Measurements from ENCODE around the gene MYOM1. TPM values are rescaled to one million over a fixed set of nuclear protein-coding genes. Genes with fewer than 3 reads are reported as not detected.

The MYOM1 gene
- polyA plus RNA-seq, 1 experiment: 0.02 TPM

DNA sequence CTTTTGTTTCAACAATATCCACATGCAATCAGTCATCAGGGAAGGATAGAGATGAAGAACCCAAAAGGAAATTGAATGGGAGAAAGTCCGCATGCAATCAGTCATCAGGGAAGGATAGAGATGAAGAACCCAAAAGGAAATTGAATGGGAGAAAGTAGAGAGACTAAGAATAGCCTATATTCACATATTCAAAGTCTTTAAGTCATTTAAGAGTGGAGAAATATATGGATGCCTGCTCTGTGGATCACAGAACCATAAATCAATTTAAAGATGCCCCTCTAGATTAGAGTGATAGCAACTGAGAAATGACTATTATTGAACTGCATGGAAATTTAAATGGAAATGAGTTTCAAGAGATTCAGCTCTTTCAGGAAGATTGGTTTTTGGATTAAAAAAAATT, 116.8 kb downstream of the MYOM1 start:
- TF ChIP-seq, protein P1, sequence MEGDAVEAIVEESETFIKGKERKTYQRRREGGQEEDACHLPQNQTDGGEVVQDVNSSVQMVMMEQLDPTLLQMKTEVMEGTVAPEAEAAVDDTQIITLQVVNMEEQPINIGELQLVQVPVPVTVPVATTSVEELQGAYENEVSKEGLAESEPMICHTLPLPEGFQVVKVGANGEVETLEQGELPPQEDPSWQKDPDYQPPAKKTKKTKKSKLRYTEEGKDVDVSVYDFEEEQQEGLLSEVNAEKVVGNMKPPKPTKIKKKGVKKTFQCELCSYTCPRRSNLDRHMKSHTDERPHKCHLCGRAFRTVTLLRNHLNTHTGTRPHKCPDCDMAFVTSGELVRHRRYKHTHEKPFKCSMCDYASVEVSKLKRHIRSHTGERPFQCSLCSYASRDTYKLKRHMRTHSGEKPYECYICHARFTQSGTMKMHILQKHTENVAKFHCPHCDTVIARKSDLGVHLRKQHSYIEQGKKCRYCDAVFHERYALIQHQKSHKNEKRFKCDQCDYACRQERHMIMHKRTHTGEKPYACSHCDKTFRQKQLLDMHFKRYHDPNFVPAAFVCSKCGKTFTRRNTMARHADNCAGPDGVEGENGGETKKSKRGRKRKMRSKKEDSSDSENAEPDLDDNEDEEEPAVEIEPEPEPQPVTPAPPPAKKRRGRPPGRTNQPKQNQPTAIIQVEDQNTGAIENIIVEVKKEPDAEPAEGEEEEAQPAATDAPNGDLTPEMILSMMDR (IDR thresholded peaks at IDR 0.05; ENCODE audit: low read depth, low read length): no peak
- no peaks in the 10 kb centered on the region for H3K9me3 ChIP-seq (ENCODE audit: control insufficient read depth, insufficient read depth, low read length)
- DNase-seq (ENCODE audit: low read depth, low spot score): no peak
- H3K27me3 ChIP-seq (ENCODE audit: control insufficient read depth, insufficient read depth, low read length): no peaks in the 10 kb centered on the region
- no peak overlapping the region for H3K27ac ChIP-seq (ENCODE audit: low read depth, low read length)
- POLR2A ChIA-PET: no interaction called here
- no peak overlapping the region for H3K4me3 ChIP-seq (ENCODE audit: low read depth, low read length)
- CTCF ChIA-PET: interaction anchor here (1.2 to 1.8 kb wide), 2 partner anchors 27 to 49 kb away, joined by 4 to 12 read pairs; no protein-coding TSS in a partner anchor

DNA sequence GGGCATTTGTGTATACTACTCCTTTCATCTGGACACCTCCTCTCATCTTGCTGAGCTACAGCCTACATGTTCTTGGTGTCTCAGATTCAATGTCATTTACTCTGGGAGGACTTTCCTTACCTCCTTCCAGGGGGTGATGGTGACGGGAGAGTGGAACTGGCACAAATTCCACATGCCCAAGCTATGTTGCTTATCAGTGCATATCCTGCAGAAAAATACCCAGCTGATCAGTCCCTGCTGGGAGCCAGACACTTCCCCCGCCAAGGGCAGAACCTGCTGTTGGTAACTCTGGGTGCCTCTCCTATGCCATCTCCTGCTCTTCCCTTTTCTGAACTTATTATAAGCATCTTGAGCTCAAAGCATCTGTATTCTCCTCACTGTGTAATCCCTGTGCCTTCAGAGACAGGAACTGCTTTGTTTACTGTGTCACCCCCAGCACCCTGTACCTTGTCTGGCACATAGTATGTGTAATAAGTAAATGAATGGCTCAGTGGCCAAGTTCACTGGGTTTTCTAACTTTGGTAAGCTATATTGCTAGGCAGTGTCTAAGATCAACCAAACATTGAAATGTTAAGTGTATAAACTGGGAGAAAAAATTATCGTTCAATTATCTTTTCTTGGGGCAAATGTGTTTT, 119.2 kb downstream of the MYOM1 start:
- Histone ChIP-seq H3K27ac (ENCODE audit: low read depth, low read length) (no peak overlapping the region), H3K27me3 (ENCODE audit: control insufficient read depth, insufficient read depth, low read length) (peaks cover 2% of the 10 kb centered on the region), H3K9me3 (ENCODE audit: control insufficient read depth, insufficient read depth, low read length) (no peaks in the 10 kb centered on the region), H3K4me3 (ENCODE audit: low read depth, low read length) (no peak overlapping the region)
- TF ChIP-seq, protein P1 (IDR thresholded peaks at IDR 0.05; ENCODE audit: low read depth, low read length): no peak
- ChIA-PET POLR2A (no interaction called here), CTCF (interaction anchor here (0.6 to 1.1 kb wide), 4 partner anchors 12 to 51 kb away, joined by 3 to 5 read pairs (median 3); no protein-coding TSS in a partner anchor)
- DNase-seq (ENCODE audit: low read depth, low spot score): no peak

DNA sequence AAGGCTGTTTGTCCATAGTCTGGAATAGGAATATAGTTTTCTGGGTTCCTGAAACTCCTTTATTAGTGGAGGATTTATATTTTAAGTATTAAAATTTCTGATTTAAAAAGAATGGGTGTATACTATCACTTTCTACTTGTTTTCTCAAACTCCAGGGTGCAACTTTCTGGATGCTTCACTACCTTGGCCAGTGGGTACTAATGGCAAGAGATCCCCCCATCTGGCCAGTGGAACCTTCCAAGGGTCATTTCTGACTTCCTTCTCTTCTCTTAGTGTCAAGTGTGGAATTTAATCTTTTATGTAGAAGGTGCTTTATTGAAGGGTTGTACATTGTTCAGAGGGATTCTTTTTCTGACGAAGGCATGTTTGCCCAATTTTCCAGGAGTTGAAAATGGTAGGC, 120.4 kb downstream of the MYOM1 start:
- H3K27me3 ChIP-seq (ENCODE audit: control insufficient read depth, insufficient read depth, low read length): peaks cover 2% of the 10 kb centered on the region
- no peaks in the 10 kb centered on the region for H3K9me3 ChIP-seq (ENCODE audit: control insufficient read depth, insufficient read depth, low read length)
- no peak overlapping the region for H3K4me3 ChIP-seq (ENCODE audit: low read depth, low read length)
- TF ChIP-seq, protein P1 (IDR thresholded peaks at IDR 0.05; ENCODE audit: low read depth, low read length): no peak
- no peak for DNase-seq (ENCODE audit: low read depth, low spot score)
- H3K27ac ChIP-seq (ENCODE audit: low read depth, low read length): no peak overlapping the region
- ChIA-PET CTCF (no interaction called here), POLR2A (no interaction called here)

DNA sequence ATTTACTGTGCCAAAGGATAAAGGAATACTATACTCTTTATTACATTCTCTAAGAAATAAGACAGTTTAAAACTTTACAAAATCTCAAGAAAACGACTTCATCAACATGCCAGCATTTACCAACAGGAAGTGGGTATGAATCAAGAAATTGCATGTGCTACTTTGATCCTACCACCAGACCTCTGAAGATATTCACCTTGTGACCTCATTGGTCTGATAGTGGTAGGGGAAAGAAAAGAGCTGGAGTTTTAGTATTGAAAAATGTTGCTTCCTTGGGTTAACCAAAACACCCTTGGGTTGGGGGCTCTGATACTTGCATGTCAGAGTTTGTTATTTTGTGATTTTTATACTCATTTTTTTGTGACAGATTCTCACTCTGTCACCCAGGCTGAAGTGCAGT, 122.7 kb downstream of the MYOM1 start:
- H3K27ac ChIP-seq (ENCODE audit: low read depth, low read length): no peak overlapping the region
- ChIA-PET POLR2A (no interaction called here), CTCF (interaction anchor here (1.3 kb wide), 1 partner anchor 32 kb away, joined by 3 read pairs; no protein-coding TSS in a partner anchor)
- no peak for DNase-seq (ENCODE audit: low read depth, low spot score)
- no peaks in the 10 kb centered on the region for H3K9me3 ChIP-seq (ENCODE audit: control insufficient read depth, insufficient read depth, low read length)
- TF ChIP-seq, protein P1 (IDR thresholded peaks at IDR 0.05; ENCODE audit: low read depth, low read length): no peak
- H3K27me3 ChIP-seq (ENCODE audit: control insufficient read depth, insufficient read depth, low read length): peaks cover 2% of the 10 kb centered on the region
- H3K4me3 ChIP-seq (ENCODE audit: low read depth, low read length): no peak overlapping the region

DNA sequence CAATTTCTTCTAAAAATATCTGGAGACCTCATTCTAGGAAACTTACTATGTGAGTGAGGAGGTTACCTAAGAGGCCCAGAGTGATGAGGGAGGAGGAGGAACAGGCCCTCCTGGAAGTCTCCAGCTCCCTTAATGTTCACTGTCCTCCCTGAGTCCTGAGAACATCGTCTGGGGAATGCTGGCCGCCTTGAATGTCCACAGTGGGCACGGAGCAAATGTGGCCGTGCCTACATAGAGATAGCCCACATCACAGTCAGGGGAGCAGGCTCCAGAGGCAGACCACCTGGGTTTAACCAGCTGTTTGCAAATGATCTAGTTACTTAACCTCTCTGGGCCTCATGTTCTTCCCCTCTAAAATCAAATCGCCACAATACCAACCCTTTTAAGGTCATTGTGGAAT, 123.8 kb downstream of the MYOM1 start:
- no peak for DNase-seq (ENCODE audit: low read depth, low spot score)
- POLR2A ChIA-PET: no interaction called here
- Histone ChIP-seq H3K27ac (ENCODE audit: low read depth, low read length) (no peak overlapping the region), H3K4me3 (ENCODE audit: low read depth, low read length) (no peak overlapping the region), H3K27me3 (ENCODE audit: control insufficient read depth, insufficient read depth, low read length) (peaks cover 2% of the 10 kb centered on the region), H3K9me3 (ENCODE audit: control insufficient read depth, insufficient read depth, low read length) (no peaks in the 10 kb centered on the region)
- CTCF ChIA-PET: interaction anchor here (1.0 kb wide), 1 partner anchor 17 kb away, joined by 3 read pairs; no protein-coding TSS in a partner anchor
- TF ChIP-seq, protein P1 (IDR thresholded peaks at IDR 0.05; ENCODE audit: low read depth, low read length): no peak

Measured in AG04450 (cell line).